Left kidney (tissue), 8 donors: ENCODE data around the gene KRT40. TPM values are rescaled to one million over a fixed set of nuclear protein-coding genes. Genes with fewer than 3 reads are reported as not detected.
"Not testable (repeated sequence)": the region's sequence is repeated elsewhere in the genome, so short reads cannot be mapped to it uniquely, and the experiment has no call there.

ENCODE experiments used
- DNase-seq: peaks from one replicate; pipeline ENCODE4 v3.0.0-alpha.2; 2013
- long read RNA-seq, 8 donors: transcript quantifications; one replicate each; lab custom pipeline, GENCODE V29; 2026
- polyA plus RNA-seq: library from polyadenylated mRNA; unstranded; fragments of 120-200 nt; gene quantifications from one replicate; pipeline ENCODE4 v1.2.1, GENCODE V29; 2013; ENCODE audit not compliant: insufficient read length

KRT40 gene
- polyA plus RNA-seq = not detected
- long read RNA-seq, donor 1 = 0 reads
- long read RNA-seq, donor 2 = 0 reads
- long read RNA-seq, donor 3 = 0 reads
- long read RNA-seq, donor 4 = 0 reads
- long read RNA-seq, donor 5 = 0 reads
- long read RNA-seq, donor 6 = 0 reads
- long read RNA-seq, donor 7 = 0 reads
- long read RNA-seq, donor 8 = 0 reads

- no peak for DNase-seq
These were observed at the start of gene KRT40 for GRCh38 chr17:40984226-40984625. Gene KRT40 (minus strand): TSS chr17:40984326. CDS start chr17:40984273, 53 bp downstream.

DNA sequence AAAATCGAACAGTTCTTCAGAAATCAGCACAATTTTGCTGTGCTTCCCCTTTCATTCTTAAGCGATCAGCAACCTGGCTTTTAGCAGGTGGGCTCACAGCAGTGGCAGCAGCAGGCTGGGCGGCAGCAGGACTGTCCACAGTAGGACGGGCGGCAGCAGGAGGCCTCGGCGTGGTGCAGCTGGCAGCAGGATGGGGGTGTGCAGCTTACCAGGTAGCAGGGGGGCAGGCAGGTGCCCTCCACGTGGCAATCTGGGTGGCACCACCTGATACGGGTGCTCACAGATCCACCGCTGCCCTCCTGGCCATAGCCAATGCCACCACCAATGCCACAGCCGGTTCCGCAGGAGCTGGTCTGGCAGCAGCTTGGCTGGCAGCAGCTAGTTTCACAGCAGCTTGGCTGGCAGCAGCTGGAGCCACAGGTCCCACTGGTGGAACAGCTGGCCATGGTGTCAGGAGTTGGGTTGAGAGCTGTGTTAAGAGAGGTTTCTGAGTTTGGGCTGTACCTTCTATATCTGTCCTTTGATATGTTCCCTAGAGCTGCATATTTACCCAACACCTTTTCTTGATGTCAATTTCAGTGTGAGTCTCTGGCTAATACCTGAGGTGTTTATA lies 45.6 kb upstream of the KRT40 start, which contains the start of gene KRTAP1-4:
KRTAP1-4 (minus strand) TSS at position 563 of the 613 bp plus-strand sequence; CDS start at position 446, 117 bp downstream.
- DNase-seq = no peak

GRCh38 chr17:41026715-41027471 lies 42.8 kb upstream of the KRT40 start, which contains the start of gene KRTAP1-5:
Gene KRTAP1-5 (minus strand): TSS chr17:41027208. CDS start chr17:41027155, 53 bp downstream.
- no peak for DNase-seq

DNA sequence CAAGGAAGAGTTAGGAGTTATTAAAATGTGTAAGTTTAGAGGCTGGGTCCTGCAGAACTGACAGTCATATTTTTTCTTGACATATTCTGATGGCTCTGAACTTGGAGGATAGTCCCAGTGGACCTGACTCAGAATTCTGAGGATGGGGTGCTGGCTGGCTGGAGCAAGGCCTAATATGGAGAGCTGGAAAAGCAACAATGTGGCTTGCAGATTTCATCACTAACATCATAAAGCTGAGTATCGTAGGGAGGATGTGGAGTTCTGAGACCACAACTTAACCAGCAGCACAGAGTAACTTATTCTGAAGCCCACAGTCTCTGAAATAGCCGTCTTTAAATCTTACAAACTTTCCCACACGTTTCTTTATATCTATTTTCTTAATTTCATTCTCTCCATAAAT lies 40.6 kb upstream of the KRT40 start:
- no peak for DNase-seq

- no peak for DNase-seq
These were observed 36.2 kb upstream of the KRT40 start for GRCh38 chr17:41020336-41020735.

DNA sequence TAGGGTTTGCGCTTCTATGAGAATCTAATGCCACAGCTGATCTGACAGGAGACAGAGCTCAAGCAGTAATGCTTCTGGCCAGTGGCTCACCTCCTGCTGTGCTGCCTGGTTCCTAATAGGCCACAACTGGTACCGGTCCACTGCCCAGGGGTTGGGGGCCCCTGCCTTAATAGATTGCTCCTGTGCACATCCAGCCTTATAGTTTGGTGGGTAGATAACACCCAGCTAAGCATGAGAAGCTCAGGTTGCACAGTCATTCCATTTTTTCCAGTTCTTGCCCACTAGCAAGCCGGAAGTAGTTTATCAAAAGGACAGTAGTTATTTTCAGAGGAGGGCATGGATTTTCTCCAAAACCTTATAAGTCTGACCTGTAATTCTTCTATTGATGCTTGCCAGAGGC lies 35.3 kb upstream of the KRT40 start:
- DNase-seq = no peak

DNA sequence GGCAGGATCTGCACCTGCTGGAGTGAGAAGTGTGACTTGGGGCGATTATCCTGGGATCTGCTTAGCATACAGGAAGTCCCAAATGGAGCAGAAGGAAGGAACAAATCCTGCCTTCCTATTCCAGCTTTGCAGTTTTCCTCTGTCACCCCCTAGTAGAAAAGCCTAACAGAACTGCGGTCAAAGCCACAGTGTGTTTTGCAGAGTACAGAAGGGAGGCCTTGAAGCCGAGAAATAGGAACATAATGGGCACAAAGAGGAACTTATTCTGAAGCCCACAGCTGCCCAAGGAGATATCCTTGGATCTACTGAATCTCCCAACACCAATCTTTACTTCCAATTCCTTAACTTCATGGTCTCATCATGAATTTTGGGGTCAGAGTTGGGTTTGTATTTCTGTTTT lies 34.4 kb upstream of the KRT40 start:
- DNase-seq = no peak

DNA sequence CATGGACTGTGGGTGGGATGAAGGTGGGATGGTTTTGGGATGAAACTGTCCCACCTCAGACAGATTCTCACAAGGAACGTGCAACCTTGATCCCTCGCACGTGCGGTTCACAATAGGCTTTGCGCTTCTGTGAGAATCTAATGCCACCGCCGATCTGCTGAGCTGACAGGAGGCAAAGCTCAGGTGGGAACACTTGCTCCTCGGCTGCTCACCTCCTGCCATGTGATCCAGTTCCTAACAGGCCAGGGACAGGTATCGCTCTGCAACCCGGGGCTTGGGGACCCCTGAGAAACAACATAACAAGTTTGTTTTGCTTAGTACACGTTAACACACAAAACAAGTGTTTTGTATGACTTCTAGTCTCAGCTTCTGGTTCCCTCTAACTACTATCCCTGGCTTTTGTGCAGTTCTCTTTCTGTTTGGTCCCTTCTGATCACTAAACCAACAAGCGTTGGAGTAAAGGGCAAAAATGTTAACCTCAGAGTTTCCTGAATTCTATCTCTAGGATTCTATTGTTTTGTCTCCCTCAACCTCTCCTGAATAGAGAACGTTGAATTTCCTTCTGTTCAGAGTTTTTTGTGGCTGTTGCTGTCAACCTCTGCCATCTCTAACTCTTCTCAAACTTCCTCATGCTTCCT lies 32.6 kb upstream of the KRT40 start:
- DNase-seq = no peak

GRCh38 chr17:41015454-41015853 lies 31.3 kb upstream of the KRT40 start:
- DNase-seq = no peak

GRCh38 chr17:41013606-41014005 lies 29.5 kb upstream of the KRT40 start:
- no peak for DNase-seq

GRCh38 chr17:41013181-41013580 lies 29.1 kb upstream of the KRT40 start:
- DNase-seq = no peak

- DNase-seq = no peak
These were observed 28.4 kb upstream of the KRT40 start for GRCh38 chr17:41012326-41013120.

DNA sequence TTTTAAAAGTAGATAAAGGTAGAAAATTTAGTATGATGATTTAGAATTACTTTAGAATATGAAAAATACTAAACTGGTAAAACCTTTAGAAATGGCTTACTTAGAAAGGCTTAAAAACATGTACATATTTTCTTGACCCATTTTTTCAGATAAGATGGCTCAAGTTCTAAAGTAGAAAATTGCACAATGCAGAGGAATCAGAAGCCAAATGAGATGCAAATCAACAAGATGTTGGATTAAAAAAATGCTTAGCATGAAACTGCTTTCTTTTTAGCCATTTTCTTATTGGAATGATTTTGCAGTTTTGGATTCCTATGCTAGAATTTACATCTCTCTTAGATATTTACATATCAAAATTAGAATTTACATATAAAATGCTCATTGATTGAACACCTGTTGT lies 26.3 kb upstream of the KRT40 start:
- DNase-seq = no peak

DNA sequence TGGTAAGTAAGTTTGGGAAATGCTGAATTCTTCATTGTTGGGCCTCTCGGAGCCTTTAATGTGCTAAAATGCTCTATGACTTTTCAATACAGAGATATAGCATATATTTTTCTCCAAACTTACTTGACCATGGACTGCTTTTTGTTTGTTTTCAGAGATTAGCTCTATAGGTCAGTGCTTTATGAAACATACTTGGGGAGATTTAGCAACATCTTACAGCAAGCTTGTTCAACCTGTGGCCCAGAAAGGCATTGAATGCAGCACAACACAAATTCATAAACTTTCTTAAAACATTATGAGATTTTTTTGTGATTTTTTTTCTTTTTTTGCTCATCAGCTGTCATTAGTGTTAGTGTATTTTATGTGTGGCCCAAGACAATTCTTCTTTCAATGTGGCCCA lies 25.8 kb upstream of the KRT40 start:
- DNase-seq = no peak

DNA sequence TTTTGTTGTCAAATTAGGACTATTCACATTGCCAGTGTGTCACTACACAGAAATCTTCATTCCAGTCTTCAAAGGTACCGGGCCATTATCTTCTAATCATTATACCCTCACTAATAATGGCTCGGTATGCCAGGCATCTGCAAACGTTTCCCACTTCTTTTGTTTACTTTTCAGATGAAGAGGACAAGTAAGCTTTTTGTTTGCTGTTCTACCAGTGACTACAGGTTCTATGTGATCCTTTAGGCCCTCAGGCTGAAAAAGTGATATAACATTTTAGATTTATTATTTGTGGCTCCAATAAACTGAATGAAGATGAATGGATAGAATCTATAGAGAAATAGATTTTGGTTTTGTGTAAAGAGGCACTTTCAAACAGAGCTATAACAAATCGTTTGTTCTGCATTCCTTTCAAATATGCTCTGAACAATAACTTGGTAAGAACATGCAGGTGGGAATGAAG lies 25.2 kb upstream of the KRT40 start:
- no peak for DNase-seq

- no peak for DNase-seq
These were observed 24.7 kb upstream of the KRT40 start, which contains the start of gene KRTAP3-1 for GRCh38 chr17:41008811-41009210. Gene KRTAP3-1 (minus strand): TSS chr17:41009128. CDS start chr17:41009074, 54 bp downstream.

DNA sequence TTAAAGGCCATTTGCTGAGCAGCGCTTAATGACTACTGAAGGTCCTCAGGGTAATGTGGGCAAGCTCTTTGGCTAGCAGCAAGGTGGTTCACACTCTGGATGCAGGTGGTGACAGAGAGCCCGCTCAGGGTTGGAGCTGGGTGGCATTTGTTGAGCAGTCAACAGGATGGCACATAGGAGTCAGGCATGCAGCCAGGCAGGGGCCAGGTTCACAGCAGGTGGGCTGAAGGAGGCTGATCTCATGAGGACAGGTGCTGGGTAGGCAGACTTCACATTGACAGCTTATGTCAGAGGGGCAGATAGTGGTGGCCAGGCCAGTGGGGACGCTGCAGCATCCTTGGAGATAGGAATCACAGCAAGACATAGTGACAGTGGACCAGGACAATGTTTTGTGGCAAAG lies 20.3 kb upstream of the KRT40 start:
- DNase-seq = no peak

- no peak for DNase-seq
These were observed 19.8 kb upstream of the KRT40 start for GRCh38 chr17:41003926-41004325.

- DNase-seq = no peak
These were observed 18.7 kb upstream of the KRT40 start for GRCh38 chr17:41002814-41003213.

- DNase-seq = no peak
These were observed 17.7 kb upstream of the KRT40 start for GRCh38 chr17:41001795-41002194.

DNA sequence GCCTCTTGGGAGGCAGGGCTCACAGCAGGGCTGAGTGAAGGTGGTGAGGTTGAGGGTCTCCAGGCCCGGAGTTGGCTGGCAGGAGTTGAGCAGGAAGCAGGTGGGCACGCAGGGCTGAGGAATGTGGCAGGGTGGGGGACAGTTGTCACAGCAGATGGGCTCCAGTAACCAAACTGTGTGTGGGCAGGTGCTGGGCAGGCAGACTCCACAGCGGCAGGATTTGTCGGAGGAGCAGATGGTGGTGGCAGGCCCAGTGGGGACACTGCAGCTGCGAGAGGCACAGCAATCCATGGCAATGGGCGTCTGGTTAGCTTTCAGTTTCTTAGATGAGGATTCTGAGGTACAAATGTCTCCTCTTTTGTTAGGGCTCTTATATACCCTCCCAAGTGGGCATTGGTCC lies 15.4 kb upstream of the KRT40 start, which contains the start of gene KRTAP3-2:
KRTAP3-2 (minus strand) TSS at position 344 of the 400 bp plus-strand sequence; CDS start at position 291, 53 bp downstream.
- not testable (repeated sequence) for DNase-seq
